GM18511 (cell line): ENCODE data around the gene DHRS12.

ENCODE experiments used
- ATAC-seq: cut with Tn5 transposase; IDR thresholded peaks from one replicate; pipeline ENCODE4 v1.9.1; 2021; ENCODE audit warnings: mild to moderate bottlenecking, moderate library complexity; ENCODE audit not compliant: unreplicated experiment

The DHRS12 gene

DNA sequence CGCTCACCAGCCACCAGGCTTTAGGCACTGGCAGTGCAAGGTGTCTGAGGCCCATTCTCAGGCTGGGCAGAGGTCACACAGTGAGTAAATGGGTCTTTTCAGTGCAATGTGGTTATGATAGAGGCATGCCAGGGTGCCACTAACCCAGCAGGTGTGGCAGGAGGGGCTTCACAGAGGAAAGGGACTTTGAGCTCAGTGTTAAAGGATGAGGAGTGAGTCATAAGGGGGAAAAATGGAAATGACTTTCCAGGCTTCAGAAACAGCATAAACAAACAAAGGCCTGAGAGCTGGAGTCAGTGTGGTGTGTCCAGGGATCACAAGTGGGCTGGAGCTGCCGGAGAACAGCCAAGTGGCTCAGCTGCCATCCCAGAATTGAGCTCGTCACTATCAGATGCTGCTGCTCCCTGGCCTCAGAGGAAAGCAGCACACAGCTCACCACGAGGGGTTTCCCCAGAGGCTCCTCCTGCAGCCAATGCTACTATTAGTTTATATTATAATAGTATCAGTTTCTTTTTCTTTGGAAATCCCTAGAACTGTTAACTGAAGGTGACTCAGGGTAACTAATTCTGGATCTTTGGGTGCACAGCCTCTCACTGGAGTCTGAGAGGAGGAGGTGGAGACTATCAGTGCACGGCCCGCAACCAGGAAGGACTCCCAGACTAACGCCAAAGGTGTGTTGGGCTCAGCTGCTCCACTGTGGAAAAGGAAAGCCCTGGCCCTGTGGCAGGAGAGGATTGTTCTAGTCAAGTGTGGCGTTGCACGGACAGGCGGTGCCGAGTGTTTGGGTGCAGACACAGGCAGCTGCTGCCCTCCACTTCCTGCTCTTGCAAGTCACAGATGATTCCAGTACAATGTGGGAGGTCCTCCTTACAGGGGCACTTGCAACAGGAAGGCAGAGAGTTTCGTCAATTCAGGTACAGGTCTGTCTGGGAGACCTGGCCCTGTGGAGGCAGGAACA lies 39.5 kb downstream of the DHRS12 start:
- ATAC-seq = peak; percentile 88

GRCh38 chr13:51763486-51763885 lies 40.5 kb downstream of the DHRS12 start:
- no peak for ATAC-seq

GRCh38 chr13:51761643-51762350 lies 42.2 kb downstream of the DHRS12 start:
- ATAC-seq = no peak

- no peak for ATAC-seq
These were observed 43.4 kb downstream of the DHRS12 start for GRCh38 chr13:51760592-51760991.

- ATAC-seq = no peak
These were observed 44.7 kb downstream of the DHRS12 start for GRCh38 chr13:51759240-51759639.

GRCh38 chr13:51758691-51759090 lies 45.3 kb downstream of the DHRS12 start:
- no peak for ATAC-seq

DNA sequence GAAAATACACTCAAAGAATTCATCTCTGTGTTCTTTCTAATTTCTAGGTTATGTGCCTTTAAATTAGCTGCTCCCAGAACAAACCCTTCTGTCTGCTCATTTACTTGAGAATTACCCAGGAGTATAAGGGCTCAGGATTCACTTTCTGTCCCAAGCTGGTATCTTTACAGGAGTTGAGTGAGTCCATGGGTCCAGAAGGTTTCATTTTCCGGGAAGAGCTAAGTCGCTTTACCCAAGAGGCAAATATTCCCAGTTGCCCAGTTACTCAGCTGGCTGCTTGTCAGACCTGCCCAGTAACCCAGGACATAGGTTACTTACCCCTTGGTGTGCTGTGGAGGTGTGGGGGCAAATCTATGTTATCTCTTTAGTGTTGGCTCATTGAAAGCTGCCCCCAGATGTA lies 47.3 kb downstream of the DHRS12 start:
- no peak for ATAC-seq

- no peak for ATAC-seq
These were observed 56.2 kb downstream of the DHRS12 start for GRCh38 chr13:51747438-51748434.

DNA sequence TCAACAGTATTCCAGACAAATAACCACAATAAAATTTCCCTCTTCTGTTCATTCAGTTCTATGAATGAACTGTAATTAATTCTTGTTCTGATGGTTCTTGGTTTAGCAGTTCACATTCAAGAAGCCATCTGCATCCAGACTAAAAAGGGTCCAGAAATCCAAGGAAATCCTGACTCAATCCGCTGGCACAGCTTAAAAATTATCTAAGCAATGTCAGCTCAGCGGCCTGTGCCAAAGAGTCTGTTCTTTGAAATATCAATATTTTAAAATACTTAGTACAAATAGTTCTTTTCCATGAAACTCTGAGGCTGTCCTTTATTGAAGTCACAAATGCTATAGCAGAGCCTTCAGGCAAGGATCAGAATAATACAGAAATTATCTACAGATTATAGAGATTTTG lies 57.2 kb downstream of the DHRS12 start:
- ATAC-seq = no peak

DNA sequence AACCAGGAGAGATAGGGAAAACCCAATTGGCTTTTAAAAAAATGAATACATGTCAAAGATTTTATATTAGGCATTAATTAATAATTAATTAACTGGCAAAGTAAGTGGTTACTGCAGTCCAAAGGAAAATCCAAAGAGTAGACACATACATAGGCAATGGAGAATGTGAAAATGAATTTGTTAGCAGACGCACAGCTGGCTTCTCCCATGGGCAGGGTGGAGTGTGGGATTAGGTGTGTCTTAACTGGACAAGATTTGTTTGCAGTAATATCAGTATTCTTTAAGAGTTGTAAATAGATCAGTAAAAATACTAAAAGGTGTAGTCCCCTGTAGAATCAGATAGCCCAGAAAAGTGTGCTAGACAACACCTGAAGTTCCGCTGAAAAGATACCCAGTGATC lies 58.7 kb downstream of the DHRS12 start:
- no peak for ATAC-seq

DNA sequence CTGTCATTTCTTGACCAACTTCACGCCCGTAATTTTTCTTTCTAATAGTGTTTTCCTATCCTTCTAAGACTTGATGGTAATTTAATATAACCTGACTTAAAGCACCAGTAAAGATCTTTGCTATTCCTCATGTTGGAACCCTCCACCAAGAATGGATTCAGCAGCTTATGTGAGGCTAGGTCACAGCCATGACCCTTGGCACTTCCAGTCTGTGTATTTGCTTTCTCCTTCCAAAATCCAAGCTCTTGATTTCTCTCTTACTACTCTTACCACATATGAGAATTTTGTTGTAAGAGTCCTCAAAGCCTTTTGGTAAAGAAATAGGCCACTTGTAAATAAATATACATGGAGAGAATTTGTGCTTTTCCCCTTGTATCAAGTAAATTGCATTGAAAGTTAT lies 61.4 kb downstream of the DHRS12 start:
- no peak for ATAC-seq

DNA sequence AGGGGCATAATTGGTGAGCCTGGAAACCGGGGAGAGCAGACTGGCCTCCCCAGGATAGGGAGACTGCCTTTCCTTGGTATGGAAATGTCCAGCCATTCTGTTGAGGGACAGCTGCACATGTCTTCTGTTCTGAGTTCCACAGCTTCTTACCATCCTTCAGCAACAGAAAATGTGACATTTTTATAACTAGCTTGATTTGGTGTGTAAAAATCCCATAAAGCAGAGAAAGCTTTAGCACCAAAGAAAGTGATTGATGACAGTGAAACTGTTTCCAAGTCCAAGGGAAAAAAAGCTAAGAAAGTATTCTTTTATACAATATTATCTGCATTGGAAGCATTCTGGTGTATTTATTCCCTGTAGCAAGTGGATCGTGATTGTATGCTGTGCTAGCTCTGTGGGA lies 61.9 kb downstream of the DHRS12 start:
- ATAC-seq = no peak

GRCh38 chr13:51740698-51741097 lies 63.3 kb downstream of the DHRS12 start:
- ATAC-seq = no peak

GRCh38 chr13:51739027-51739764 lies 64.8 kb downstream of the DHRS12 start:
- no peak for ATAC-seq

- ATAC-seq = no peak
These were observed 65.6 kb downstream of the DHRS12 start for GRCh38 chr13:51738226-51738905.

- no peak for ATAC-seq
These were observed 66.4 kb downstream of the DHRS12 start for GRCh38 chr13:51737609-51738008.

DNA sequence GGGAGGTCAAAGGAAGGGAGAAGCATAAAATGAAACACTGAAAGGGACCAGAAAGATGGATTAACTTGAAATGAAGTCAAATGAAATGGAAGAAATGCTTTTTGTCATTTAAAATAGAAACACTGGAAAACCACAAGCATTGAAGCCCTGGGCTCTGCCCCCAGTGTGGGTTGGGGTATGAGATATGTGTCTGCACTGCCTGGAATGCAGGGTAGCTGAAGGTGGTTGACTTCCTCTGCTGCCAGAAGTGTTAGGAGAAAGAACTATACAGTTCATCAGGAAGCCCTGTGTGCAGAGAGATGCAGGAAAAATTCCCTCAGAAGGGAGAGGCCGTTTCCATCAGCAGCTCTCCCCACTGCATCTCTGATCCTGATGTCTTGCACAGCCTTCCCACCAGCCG lies 69.2 kb downstream of the DHRS12 start:
- no peak for ATAC-seq

- ATAC-seq = no peak
These were observed 70.3 kb downstream of the DHRS12 start for GRCh38 chr13:51733374-51734298.

DNA sequence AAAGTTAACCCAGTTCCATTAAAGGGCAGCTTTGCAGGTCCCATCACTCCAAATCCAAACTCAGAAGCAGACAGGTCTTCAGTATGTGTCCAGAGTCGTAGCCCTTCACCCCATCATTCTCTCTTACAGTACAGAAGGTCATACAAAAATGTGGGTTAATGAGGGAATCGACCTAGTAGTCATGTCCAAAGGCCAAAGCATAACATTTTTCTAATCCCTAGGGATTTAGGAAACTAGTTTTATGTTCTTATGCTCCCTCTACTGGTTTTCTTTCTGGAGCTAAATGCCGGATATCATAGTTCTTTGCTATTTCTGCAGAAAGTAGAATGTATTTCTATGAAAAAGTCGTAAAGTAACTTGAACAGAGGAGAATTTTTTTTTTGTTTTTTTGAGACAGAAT lies 72.2 kb downstream of the DHRS12 start:
- no peak for ATAC-seq
